SK-N-SH (cell line): ENCODE data around the gene DEFB124.

Source experiments
- EP300 ChIP-seq, 2 experiments: IDR thresholded peaks; 2 replicates each; pipeline versions ENCODE4 v1.4.0 to v1.6.1; 2012; ENCODE audit warnings: borderline replicate concordance in 1 of 2, low read depth in 1 of 2, low read length in 1 of 2
- FOXJ3 ChIP-seq: sonication (generic); formaldehyde crosslinking; IDR thresholded peaks from 2 replicates; pipeline ENCODE4 v1.5.1; 2020; ENCODE audit warnings: mild to moderate bottlenecking, missing genetic modification reagents
- FOXM1 ChIP-seq: IDR thresholded peaks from 2 replicates; pipeline ENCODE4 v1.4.0; 2012; ENCODE audit warnings: low read depth, mild to moderate bottlenecking
- GATA2 ChIP-seq: sonication (generic); formaldehyde crosslinking; IDR thresholded peaks from 2 replicates; pipeline ENCODE4 v1.5.0; 2020; ENCODE audit warnings: mild to moderate bottlenecking, missing genetic modification reagents
- JUND ChIP-seq: IDR thresholded peaks from 2 replicates; pipeline ENCODE4 v1.4.0; 2012
- POLR2AphosphoS5 ChIP-seq: IDR thresholded peaks from 2 replicates; pipeline ENCODE4 v1.6.1; 2012; ENCODE audit warnings: low read depth, low read length
- RCOR1 ChIP-seq: fragments of 150-350 bp; IDR thresholded peaks from 2 replicates; pipeline ENCODE4 v1.6.1; 2017; ENCODE audit warnings: antibody characterized with exemption, low read length
- REST ChIP-seq: IDR thresholded peaks from 2 replicates; pipeline ENCODE4 v1.6.1; 2012; ENCODE audit warnings: mild to moderate bottlenecking, low read depth, low read length, moderate library complexity
- RXRA ChIP-seq: IDR thresholded peaks from 2 replicates; pipeline ENCODE4 v1.4.0; 2012; ENCODE audit warnings: low read depth, mild to moderate bottlenecking, borderline replicate concordance
- TEAD4 ChIP-seq: IDR thresholded peaks from 2 replicates; pipeline ENCODE4 v1.4.0; 2012; ENCODE audit warnings: mild to moderate bottlenecking, borderline replicate concordance; ENCODE audit not compliant: insufficient read depth
- USF2 ChIP-seq: fragments of 150-350 bp; IDR thresholded peaks from 2 replicates; pipeline ENCODE4 v1.6.1; 2017; ENCODE audit warnings: antibody characterized with exemption, low read length, low read depth, borderline replicate concordance
- YY1 ChIP-seq: IDR thresholded peaks from 2 replicates; pipeline ENCODE4 v1.4.0; 2012; ENCODE audit warnings: low read depth, mild to moderate bottlenecking
- TF ChIP-seq, protein P1 (sequence below): fragments of 200-600 bp; sonication (generic); IDR thresholded peaks from 2 replicates; pipeline ENCODE4 v1.6.1; 2017; ENCODE audit warnings: antibody characterized with exemption, mild to moderate bottlenecking, moderate library complexity

DNA sequence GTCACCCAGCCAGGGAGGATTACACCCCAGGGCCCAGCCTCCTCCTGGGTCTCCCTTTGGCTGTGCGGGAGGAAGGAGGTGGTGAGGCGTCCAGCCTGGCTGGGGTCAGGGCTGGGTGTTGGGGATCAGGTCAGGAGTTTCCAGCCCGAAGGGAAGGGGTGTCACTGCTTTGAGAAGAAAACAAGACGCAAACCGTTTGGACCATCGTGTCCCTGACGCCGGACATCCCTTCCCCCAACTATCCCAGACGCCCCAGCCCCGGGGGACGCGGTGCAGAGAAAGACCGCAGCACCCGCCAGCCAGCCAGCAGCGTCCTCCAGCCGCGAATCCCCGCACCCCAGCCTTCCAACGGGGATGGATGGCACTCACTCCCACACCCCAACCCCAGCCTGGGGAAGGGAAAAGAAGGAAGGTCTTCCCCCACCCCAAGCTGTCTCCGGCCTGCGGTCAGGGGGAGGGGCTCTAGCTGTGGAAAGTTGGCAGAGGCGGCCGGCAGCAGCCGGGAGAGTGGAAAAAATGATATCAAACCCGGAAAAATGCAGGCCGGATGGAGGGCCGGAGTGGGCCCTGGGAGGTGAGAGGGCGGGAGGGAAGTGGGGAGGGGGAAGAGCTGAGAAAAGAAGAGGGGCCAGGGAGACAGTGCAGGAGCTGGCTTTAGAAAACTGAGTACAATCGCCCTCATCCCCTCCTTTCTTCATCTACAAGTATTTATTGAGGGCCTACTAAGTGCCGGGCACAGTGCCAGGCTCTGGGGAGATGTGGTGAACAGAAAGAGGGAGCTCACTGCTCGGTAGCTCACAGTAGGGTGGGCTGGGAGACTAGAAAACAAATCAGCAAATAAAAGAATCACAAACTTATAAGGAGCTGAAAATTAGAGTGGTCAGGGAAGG is 10.8 kb upstream of the DEFB124 start:
- peak; percentile 59; the same call in 1 of the 2 replicates for TF ChIP-seq FOXM1
- peak in 1 of 2 experiments; percentile 87; a peak in 3 of 4 replicates for TF ChIP-seq EP300 (IDR thresholded peaks at IDR 0.05; ENCODE audit: borderline replicate concordance in 1 of 2, low read depth in 1 of 2, low read length in 1 of 2)
- TF ChIP-seq, protein P1, sequence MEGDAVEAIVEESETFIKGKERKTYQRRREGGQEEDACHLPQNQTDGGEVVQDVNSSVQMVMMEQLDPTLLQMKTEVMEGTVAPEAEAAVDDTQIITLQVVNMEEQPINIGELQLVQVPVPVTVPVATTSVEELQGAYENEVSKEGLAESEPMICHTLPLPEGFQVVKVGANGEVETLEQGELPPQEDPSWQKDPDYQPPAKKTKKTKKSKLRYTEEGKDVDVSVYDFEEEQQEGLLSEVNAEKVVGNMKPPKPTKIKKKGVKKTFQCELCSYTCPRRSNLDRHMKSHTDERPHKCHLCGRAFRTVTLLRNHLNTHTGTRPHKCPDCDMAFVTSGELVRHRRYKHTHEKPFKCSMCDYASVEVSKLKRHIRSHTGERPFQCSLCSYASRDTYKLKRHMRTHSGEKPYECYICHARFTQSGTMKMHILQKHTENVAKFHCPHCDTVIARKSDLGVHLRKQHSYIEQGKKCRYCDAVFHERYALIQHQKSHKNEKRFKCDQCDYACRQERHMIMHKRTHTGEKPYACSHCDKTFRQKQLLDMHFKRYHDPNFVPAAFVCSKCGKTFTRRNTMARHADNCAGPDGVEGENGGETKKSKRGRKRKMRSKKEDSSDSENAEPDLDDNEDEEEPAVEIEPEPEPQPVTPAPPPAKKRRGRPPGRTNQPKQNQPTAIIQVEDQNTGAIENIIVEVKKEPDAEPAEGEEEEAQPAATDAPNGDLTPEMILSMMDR = no peak
- TF ChIP-seq POLR2AphosphoS5 = peak; percentile 70
- TF ChIP-seq USF2 = no peak
- TF ChIP-seq TEAD4 = peak; percentile 72
- TF ChIP-seq YY1 = 0 out of 2 replicates have a peak, but pooled peaks have one; percentile 23
- peak; percentile 82; the same call in 1 of the 2 replicates for TF ChIP-seq RXRA
- peak; percentile 42 for TF ChIP-seq REST
- peak; percentile 56; the same call in 1 of the 2 replicates for TF ChIP-seq JUND
- TF ChIP-seq FOXJ3 (CRISPR knock-in tag) = no peak
- no peak for TF ChIP-seq RCOR1
- TF ChIP-seq GATA2 (CRISPR knock-in tag) = no peak
